ENCODE results near the gene ATP11B. TPM values are rescaled to one million over a fixed set of nuclear protein-coding genes. Genes with fewer than 3 reads are reported as not detected.

The ATP11B gene
- polyA plus RNA-seq, 3 donors = 11.1 to 25.1 (median 13.5) TPM

DNA sequence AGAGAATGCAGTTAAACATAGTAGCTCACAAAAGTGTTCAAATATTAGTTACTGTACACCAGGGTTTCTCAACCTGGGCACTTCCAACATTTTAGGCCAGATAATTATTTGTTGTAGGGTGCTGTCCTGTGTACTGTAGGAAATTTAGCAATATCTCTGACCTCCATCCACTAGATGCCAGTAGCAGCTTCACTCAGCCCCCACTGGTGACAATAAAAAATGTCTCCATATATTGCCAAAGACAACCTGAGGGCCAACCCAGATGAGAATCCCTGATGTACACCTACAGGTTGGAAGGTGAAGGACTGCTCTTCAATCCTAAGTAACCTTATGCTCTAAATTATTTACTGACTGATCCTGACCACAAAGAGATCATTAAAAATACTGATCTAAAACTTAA is 154.6 kb downstream of the ATP11B start:
- no peak overlapping the region for H3K4me3 ChIP-seq (replicated peaks in 1 of 3; ENCODE audit: low read depth in 2 of 3, low read length in 3 of 3)
- H3K4me1 Mint-ChIP-seq = peaks cover 3% of the 10 kb centered on the region
- peak overlapping the region in 1 of 7 donors; percentile 0 for H3K27ac Mint-ChIP-seq
- H3K4me1 ChIP-seq (ENCODE audit: control insufficient read depth in 1 of 2, insufficient read depth in 2 of 2, low read length in 2 of 2) = no peaks in the 10 kb centered on the region
- intact Hi-C loops (cut with micrococcal nuclease) = no loop called here
- H3K79me2 ChIP-seq (ENCODE audit: insufficient read depth, low read length) = no peaks in the 10 kb centered on the region
- no peak overlapping the region for H3K9ac ChIP-seq (ENCODE audit: insufficient read depth, low read length, poor library complexity, severe bottlenecking)
- no peak overlapping the region for H3K4me2 ChIP-seq (replicated peaks; ENCODE audit: extremely low read depth, low read length, poor library complexity, severe bottlenecking)
- TF ChIP-seq, protein P1, sequence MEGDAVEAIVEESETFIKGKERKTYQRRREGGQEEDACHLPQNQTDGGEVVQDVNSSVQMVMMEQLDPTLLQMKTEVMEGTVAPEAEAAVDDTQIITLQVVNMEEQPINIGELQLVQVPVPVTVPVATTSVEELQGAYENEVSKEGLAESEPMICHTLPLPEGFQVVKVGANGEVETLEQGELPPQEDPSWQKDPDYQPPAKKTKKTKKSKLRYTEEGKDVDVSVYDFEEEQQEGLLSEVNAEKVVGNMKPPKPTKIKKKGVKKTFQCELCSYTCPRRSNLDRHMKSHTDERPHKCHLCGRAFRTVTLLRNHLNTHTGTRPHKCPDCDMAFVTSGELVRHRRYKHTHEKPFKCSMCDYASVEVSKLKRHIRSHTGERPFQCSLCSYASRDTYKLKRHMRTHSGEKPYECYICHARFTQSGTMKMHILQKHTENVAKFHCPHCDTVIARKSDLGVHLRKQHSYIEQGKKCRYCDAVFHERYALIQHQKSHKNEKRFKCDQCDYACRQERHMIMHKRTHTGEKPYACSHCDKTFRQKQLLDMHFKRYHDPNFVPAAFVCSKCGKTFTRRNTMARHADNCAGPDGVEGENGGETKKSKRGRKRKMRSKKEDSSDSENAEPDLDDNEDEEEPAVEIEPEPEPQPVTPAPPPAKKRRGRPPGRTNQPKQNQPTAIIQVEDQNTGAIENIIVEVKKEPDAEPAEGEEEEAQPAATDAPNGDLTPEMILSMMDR (IDR thresholded peaks at IDR 0.05) = no peak
- no peak overlapping the region for H3K4me3 Mint-ChIP-seq
- peaks cover 28 to 57% of the 10 kb centered on the region in 2 donors for H3K36me3 ChIP-seq (replicated peaks in 1 of 2; ENCODE audit: control insufficient read depth in 1 of 2, insufficient read depth in 2 of 2, low read length in 2 of 2)
- H3K27me3 ChIP-seq (ENCODE audit: control insufficient read depth in 2 of 2, insufficient read depth in 2 of 2, low read length in 2 of 2) = no peaks in the 10 kb centered on the region
- peaks cover 49 to 63% of the 10 kb centered on the region in 2 donors for H3K36me3 Mint-ChIP-seq
- no peaks in the 10 kb centered on the region for H3K9me3 Mint-ChIP-seq
- H3K9me3 ChIP-seq (replicated peaks in 1 of 2; ENCODE audit: control insufficient read depth in 1 of 2, insufficient read depth in 1 of 2, low read length in 2 of 2) = no peaks in the 10 kb centered on the region
- DNase-seq = no peak
- no peaks in the 10 kb centered on the region for H4K20me1 ChIP-seq (ENCODE audit: insufficient read depth, low read length)
- no peak overlapping the region for H2AFZ ChIP-seq (ENCODE audit: insufficient read depth, low read depth, low read length, poor library complexity, severe bottlenecking)
- H3K27ac ChIP-seq (ENCODE audit: low read depth in 1 of 2, low read length in 2 of 2) = no peak overlapping the region
- H3K27me3 Mint-ChIP-seq (ENCODE audit: low read depth in 3 of 3) = no peaks in the 10 kb centered on the region

DNA sequence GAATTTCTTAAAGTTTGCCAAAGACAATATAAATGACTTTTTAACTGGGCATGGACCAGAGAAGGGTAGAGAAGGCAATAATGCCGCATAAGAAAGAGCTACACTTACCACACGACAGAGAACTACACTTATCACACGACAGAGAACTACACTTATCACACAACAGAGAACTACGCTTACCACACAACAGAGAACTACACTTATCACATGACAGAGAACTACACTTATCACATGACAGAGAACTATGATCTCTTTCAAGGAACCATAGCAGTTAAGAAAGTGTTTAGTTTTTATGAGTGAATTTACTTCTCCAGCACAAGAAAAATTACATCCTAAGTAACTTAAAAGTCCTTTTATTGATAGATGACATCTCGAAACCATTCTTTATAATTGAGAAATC is 155.0 kb downstream of the ATP11B start:
- WGBS (ENCODE audit: insufficient coverage) = 83% methylated on average over 1 of the region's 5 CpGs
- no peak overlapping the region for H3K4me3 ChIP-seq (replicated peaks in 1 of 3; ENCODE audit: low read depth in 2 of 3, low read length in 3 of 3)
- TF ChIP-seq, protein P1 (IDR thresholded peaks at IDR 0.05) = no peak
- H3K27ac ChIP-seq (ENCODE audit: low read depth in 1 of 2, low read length in 2 of 2) = no peak overlapping the region
- intact Hi-C loops (cut with micrococcal nuclease) = no loop called here
- no peaks in the 10 kb centered on the region for H4K20me1 ChIP-seq (ENCODE audit: insufficient read depth, low read length)
- H3K36me3 ChIP-seq (replicated peaks in 1 of 2; ENCODE audit: control insufficient read depth in 1 of 2, insufficient read depth in 2 of 2, low read length in 2 of 2) = peaks cover 28 to 61% of the 10 kb centered on the region in 2 donors
- peak overlapping the region in 3 of 7 donors; percentile 0 to 79 (median 1) for H3K27ac Mint-ChIP-seq
- H2AFZ ChIP-seq (ENCODE audit: insufficient read depth, low read depth, low read length, poor library complexity, severe bottlenecking) = no peak overlapping the region
- no peak overlapping the region for H3K4me2 ChIP-seq (replicated peaks; ENCODE audit: extremely low read depth, low read length, poor library complexity, severe bottlenecking)
- H3K27me3 Mint-ChIP-seq (ENCODE audit: low read depth in 3 of 3) = no peaks in the 10 kb centered on the region
- no peak overlapping the region for H3K4me3 Mint-ChIP-seq
- no peak for DNase-seq
- H3K79me2 ChIP-seq (ENCODE audit: insufficient read depth, low read length) = no peaks in the 10 kb centered on the region
- H3K9me3 Mint-ChIP-seq = no peaks in the 10 kb centered on the region
- H3K36me3 Mint-ChIP-seq = peaks cover 51 to 67% of the 10 kb centered on the region in 2 donors
- H3K4me1 ChIP-seq (ENCODE audit: control insufficient read depth in 1 of 2, insufficient read depth in 2 of 2, low read length in 2 of 2) = no peaks in the 10 kb centered on the region
- no peak overlapping the region for H3K9ac ChIP-seq (ENCODE audit: insufficient read depth, low read length, poor library complexity, severe bottlenecking)
- H3K4me1 Mint-ChIP-seq = peaks cover 3% of the 10 kb centered on the region
- H3K9me3 ChIP-seq (replicated peaks in 1 of 2; ENCODE audit: control insufficient read depth in 1 of 2, insufficient read depth in 1 of 2, low read length in 2 of 2) = no peaks in the 10 kb centered on the region
- no peaks in the 10 kb centered on the region for H3K27me3 ChIP-seq (ENCODE audit: control insufficient read depth in 2 of 2, insufficient read depth in 2 of 2, low read length in 2 of 2)
